GM21723 (cell line): Measurements from ENCODE around the gene CACNA2D1.

ENCODE experiments used
- ATAC-seq: cut with Tn5 transposase; IDR thresholded peaks from one replicate; pipeline ENCODE4 v1.9.1; 2021; ENCODE audit warnings: mild to moderate bottlenecking, moderate library complexity; ENCODE audit not compliant: unreplicated experiment

The CACNA2D1 gene

GRCh38 chr7:82443547-82444219 lies at the start of gene CACNA2D1:
TSS of gene CACNA2D1 (minus strand) at chr7:82443777.
- ATAC-seq = peak; percentile 56

- ATAC-seq = peak; percentile 62
Observed at GRCh38 chr7:82481499-82482097, 38.0 kb upstream of the CACNA2D1 start.

GRCh38 chr7:82477733-82478515 lies 34.3 kb upstream of the CACNA2D1 start:
- ATAC-seq = no peak

DNA sequence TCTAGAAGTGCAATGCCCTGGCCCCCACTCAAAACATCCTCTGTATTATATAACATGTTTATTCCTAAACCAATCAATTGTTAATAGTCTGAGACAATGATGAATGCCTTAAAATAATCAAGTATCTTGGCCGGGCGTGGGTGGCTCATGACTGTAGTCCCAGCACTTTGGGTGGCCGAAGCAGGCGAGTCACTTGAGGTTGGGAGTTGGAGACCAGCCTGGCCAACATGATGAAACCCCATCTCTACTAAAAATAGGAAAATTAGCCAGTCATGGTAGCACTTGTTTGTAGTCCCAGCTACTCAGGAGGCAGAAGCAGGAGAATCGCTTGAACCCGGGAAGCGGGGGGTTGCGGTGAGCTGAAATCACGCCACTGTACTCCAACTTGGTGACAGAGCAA lies 29.4 kb upstream of the CACNA2D1 start:
- ATAC-seq = no peak

GRCh38 chr7:82471351-82472020 lies 27.9 kb upstream of the CACNA2D1 start:
- no peak for ATAC-seq

GRCh38 chr7:82469207-82469606 lies 25.6 kb upstream of the CACNA2D1 start:
- ATAC-seq = no peak

GRCh38 chr7:82468435-82468834 lies 24.9 kb upstream of the CACNA2D1 start:
- ATAC-seq = no peak

- no peak for ATAC-seq
Observed at GRCh38 chr7:82467020-82467419, 23.4 kb upstream of the CACNA2D1 start.

DNA sequence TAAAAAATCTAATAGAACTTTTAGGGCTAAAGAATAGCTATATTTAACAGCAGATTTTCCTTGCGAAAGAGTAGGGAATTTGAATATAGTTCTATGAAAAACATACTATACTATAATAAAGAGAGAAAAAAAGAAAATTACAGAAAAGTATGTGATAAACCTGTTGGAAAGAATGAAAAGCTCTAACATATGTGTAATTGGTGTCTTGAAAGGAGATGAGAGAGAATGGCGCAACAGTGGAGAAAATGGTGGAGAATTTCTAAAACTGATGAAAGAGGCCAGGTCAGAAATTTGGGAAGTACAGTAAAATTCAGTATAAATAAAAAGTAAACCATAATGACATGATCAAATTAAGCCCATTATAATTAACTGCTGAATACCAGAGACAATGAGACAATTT lies 20.8 kb upstream of the CACNA2D1 start:
- no peak for ATAC-seq

DNA sequence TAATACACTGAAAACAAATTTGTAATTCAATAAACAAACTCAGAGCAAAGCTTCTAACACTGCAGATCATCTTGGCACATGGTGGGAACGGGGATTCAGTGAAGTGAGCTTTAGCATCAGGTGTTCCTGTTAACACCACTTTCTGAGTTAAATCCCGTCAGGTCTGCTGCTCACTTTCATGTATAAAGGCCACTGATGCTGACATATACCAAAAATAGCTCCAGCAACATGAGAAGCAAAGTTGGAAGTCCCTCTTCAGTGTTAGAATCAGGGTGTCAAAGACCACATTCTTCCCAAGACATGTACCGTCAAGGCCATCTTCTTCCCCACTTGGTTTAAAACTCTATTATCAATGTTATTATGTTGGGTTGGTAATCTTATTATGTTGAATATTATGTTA lies 11.7 kb upstream of the CACNA2D1 start:
- no peak for ATAC-seq

GRCh38 chr7:82450759-82451158 lies 7.2 kb upstream of the CACNA2D1 start:
- no peak for ATAC-seq

GRCh38 chr7:82449910-82450309 lies 6.3 kb upstream of the CACNA2D1 start:
- no peak for ATAC-seq

- ATAC-seq = no peak
Observed at GRCh38 chr7:82446897-82447296, 3.3 kb upstream of the CACNA2D1 start.

GRCh38 chr7:82445271-82445670 lies 1.7 kb upstream of the CACNA2D1 start:
- no peak for ATAC-seq

GRCh38 chr7:82444220-82444909 lies 788 bp upstream of the CACNA2D1 start:
- ATAC-seq = no peak

GRCh38 chr7:82443036-82443546 lies 486 bp downstream of the CACNA2D1 start:
- ATAC-seq = no peak

DNA sequence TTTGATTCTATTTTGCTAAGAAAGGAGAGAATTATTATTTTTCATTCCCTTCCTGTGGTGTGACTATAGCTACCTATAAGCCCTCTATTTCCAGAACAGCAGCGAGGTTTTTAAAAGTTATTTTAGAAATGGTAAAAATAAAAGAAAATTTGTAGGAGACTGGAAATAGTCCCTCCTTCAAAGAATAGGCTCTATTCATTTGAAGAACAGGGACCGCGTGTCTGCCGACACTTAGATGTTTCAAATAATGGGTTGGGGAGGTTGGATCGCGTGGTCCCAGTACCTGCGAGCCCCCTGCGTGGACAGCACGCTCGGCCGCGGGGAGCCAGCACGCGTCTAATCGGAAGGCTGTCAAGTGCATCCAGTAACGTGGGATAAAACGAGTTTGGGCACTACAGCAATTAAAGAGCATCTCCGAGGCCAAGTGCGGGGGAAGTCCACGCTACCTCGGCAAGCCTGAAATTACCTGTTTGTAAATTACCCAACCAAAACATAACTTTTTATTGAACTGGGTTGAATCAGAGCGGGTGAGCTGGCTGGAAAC lies 1.0 kb downstream of the CACNA2D1 start:
- no peak for ATAC-seq

DNA sequence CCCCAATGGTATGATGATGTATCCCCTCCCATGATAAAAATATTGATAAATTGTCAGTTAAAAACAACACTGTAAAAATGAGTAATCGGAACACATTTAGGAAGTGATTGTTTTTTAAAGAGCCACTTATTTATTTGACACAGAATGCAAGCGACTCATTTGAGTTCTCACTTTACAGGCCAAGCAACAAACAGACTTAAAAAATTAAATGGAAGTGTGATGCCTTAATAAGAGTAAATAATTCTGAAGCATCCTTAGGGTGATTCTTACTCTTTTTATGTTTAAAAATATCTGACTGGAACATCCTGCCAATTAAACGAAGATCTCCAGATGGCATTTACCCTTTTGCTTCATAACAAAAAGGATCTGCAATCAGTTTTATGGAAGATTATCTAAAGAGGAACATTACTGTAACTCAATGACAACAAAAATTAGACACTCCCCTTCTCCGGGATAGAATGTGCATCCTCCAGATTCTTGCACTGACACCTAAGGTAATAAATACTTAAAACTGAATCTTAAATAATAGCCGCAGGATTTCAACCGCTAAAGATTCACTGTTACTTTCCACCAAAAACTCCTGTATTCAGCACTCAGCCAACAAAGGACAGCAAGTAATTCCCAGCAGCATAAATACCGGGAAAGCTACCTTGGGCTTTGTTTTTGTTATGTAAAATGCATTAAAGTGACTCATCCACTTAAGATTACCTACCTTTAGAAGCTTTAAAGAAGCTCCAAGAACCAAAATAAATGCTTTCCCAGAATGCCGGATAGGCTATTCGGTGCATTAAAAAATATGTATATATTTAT lies 1.7 kb downstream of the CACNA2D1 start:
- no peak for ATAC-seq

DNA sequence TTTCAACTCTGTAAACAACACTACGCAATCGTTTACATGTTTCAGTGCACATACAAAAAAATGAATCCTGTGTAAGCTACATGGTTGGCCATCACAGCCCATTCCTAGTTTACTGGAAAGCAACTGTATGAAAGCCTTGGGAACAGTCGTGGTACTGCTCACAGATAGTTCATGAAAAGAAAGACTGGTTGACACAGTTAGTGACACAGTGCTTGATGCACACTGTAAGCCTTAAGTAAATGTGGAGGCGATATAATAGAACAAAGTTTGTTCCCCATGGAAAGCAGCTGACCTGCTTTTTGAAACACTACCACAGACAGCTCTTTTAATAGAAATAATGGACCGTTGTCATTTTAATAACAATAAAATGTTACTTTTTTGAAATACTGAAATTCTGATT lies 5.1 kb downstream of the CACNA2D1 start:
- no peak for ATAC-seq

GRCh38 chr7:82435769-82436168 lies 7.8 kb downstream of the CACNA2D1 start:
- no peak for ATAC-seq
